Fibroblast of skin of left quadriceps (primary cell): ENCODE data around the gene IQGAP1.
A peak's percentile ranks its signal among the peaks of the same experiment; 100 is the strongest.
"Not testable (repeated sequence)": the region's sequence is repeated elsewhere in the genome, so short reads cannot be mapped to it uniquely, and the experiment has no call there.

Experiments
- DNase-seq, 2 experiments: peaks; one replicate each; pipeline ENCODE4 v3.0.0-alpha.2; 2013; ENCODE audit warnings: low read depth in 2 of 2

Gene IQGAP1

DNA sequence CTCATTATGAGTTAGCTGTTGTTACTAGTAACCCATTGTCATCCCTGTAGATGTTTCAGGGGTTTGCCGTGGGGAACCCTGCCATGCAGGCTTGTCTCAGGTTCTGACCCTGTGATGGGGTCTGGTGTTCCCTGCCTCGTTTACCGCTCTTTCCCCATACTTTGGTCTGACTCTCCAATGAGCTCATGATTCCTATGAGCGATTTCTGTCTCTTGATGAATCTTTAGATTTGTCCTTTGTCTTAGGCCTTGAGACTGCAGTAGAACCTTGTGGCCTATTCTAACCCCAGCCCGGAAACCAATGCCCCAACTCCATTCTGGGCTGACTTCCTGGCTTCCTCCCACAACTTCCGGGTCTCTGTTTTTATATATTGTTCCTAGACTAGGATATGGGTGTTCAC, 11.3 kb upstream of the IQGAP1 start:
- DNase-seq, result no peak

DNA sequence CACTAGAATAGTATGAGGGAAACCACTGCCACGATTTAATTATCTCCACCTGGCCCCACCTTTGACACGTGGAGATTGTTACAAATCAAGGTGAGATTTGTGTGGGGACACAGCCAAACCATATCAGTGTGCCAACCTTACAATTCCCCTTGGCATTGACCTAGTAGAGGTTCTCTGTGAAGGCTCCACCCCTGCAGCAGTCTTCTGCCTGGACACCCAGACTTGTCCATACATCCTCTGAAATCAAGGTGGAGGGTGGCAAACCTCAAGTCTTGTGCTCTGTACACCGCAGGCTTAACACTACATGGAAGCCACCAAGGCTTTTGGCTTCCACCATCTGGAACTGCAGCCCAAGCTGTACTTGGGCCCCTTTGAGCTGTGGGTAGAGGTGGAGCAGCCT, 8.8 kb upstream of the IQGAP1 start:
- DNase-seq, result no peak

DNA sequence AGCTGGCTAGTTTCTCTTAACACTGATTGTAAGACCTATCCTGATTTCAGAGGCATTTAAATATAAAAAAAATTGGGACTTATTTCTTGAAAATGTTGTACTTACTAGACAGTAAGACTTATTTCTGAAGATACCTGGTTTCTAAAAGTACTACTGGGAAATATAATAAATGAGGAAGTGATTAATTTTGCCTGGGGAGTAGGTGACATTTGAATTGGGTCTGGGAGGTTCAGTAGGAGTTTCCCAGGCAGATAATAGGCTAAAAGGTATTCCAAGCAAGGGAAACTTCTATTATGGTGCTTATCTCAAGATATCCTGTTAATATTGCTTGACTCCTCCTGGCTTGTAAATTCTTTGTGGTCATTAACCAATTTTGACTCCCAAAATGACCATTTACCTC, 6.5 kb upstream of the IQGAP1 start:
- no peak for DNase-seq

DNA sequence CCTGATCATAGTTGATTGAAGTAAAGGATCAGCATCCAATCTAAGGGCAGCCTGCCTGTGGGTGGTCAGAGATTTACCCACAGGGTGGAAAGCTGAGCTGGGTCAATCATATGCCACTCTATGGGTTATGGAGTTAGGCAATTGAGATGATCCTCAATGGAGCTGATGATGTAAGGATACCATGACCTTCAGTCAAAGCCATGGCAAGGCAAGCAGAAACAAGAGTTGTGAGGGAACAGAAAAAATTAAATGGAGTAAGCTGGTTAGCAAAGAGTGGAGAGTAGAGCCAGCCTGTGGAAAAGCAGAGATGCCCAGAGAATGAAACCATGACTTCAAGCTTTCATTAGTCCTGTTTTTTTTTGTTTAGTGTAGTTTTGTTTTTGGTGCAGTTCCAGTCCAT, 5.7 kb upstream of the IQGAP1 start:
- no peak for DNase-seq

DNA sequence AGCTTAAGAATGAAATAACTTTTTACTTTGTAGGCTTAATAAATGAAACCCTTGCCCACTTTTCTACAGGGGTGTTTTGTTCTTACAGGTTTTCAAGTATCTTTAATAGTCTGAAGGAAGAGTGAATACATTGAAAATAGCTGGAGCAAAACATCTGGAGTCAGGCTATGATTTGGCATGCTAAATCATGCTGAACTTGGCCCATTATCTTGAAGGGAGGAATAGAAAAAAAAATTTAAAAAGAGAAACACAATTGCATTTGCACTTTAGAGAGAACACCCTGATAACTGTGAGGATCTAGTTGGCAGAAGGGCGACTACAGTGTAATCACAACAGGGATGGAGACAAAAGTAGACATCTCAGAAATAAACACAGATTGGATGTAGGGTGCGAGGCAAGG, 1.8 kb upstream of the IQGAP1 start:
- no peak for DNase-seq

DNA sequence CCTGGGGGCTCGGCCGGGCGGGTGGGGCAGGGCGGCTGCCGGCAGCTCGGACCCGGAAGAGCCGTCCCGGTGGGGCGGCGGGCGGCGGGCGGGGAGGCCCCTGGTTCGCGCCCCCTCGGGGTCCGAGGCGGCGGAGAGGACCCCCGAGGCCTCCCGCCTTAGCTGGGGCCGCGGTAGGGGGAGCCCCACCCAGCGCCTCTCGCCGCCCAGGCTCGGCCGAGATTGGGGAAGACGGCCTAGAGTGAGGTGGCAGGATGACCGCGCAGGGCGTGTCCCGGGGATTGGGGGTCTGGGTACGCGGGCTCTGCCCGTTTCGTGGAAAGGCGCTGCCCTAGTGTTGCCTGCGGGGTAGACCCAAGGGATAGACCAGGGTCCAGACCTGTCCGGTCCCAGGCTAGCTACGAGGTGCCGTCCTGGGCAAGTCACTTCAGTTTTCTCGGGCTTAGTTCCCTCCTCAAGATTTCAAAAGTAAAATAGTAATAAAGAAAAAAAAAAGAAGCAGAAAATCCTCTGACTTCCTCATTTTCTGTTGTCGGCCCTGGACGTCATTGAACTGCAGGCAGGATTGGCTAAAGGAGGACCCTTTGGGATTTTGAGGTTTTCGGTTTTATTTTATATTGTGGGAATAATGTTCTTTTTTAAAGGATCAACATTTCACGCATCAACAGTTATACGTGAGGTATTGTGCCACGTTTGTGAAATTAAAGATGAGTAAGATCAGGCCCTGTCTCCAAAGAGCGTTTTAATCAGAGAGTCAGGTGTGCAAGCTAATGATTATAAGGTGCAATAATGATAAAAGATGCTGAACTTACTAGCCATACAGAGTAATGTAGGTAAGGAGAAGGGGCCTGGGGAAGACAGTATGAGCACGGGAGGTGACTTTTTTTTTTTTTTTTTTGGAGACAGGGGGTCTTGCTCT, 679 bp downstream of the IQGAP1 start:
- DNase-seq, result no peak

DNA sequence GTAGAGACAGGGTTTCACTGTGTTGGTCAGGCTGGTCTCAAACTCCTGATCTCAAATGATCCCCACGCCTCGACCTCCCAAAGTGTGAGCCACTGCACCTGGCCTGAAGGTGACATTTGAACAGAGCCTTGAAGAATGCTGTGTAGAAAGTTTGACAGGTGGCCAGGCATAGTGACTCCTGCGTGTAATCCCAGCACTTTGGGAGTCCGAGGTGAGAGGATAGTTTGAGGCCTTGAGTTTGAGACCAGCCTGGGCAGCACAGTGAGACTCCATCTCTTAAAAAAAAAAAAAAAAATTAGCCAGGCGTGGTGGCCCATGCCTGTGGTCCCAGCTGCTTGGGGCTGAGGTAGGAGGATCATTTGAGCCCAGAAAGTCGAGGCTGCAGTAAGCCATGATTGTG, 1.5 kb downstream of the IQGAP1 start:
- DNase-seq, result no peak

DNA sequence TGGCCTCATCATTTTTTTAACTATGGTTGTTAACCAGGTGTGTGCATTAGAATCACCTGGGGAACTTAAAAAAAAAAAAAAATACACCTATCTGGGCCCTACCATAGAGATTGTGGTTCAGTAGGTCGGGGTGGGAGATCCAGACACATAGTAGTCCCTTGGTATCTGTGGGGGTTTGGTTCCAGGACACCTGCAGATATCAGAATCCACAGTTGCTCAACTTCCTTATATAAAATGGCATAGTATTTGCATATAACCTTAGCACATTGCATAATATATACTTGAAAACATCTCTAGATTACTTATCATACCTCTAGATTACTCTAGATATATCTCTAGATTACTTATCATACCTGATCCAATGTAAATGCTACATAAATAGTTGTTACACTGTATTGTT, 5.0 kb downstream of the IQGAP1 start:
- no peak for DNase-seq

DNA sequence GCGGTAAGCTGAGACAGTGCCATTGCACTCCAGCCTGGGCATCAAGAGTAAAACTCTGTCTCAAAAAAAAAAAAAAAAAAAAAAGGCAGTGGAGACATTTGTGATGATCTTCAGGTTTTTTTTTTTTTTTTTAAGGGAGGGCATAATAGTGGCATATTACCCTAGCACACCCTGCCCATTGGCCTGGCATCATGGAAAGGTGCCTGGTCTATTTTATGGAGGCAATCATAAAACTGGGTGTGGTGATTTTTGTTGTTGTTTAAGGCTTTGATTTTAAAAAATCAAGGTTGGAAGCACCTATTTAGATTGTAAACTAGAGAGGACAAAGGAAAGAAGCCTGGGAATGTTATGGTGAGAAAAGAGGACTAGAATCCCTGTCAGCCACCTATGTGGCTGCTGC, 6.0 kb downstream of the IQGAP1 start:
- DNase-seq, result no peak

DNA sequence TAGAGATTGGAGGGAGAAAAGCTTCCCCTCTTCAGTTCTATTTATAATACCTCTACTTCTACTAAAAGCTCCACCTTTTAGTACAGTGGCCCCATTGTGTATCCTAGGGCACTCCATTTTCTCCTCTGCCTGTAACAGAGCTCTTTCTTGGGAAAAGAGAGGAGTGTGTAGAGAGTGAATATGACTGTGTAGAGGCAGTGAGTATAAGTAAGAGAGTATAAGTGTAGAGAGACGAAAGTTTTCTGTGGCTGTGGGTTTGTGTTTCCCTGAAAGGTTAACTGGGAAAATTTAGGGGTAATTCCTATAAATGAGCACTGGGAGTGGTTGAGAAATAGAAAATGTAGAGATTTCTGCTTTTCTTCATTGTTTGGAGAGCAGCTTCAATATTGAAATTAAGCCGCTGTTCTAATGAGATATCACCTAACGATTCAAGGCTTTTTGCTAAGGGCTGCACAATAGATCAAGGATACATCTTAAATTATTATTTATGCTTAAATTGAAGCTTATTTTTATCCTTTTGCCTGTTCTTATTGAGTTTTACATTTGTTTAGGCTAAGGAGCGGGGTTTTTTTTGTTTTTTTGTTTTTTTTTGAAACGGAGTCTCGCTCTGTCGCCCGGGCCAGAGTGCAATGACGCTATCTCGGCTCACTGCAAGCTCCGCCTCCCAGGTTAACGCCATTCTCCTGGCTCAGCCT, 6.9 kb downstream of the IQGAP1 start:
- DNase-seq, result no peak

DNA sequence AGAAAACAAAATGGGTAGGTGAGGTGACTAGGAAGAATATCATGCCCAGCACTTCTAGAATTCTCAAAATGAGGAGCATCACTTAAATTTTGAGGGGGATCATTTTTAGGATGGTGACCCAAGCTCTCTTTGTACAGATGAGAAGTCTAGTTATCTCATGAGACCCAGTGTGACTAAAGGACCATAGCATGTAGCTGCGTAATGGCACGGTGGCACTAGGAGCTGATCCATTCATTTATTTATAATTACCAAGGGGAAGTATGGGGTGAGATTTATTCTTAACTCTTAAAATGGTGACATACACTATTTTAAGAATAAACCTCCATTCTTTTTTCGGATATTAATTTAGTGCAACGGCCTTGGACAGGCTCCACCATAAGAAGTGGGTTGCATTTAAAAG, 8.3 kb downstream of the IQGAP1 start:
- DNase-seq, result no peak

DNA sequence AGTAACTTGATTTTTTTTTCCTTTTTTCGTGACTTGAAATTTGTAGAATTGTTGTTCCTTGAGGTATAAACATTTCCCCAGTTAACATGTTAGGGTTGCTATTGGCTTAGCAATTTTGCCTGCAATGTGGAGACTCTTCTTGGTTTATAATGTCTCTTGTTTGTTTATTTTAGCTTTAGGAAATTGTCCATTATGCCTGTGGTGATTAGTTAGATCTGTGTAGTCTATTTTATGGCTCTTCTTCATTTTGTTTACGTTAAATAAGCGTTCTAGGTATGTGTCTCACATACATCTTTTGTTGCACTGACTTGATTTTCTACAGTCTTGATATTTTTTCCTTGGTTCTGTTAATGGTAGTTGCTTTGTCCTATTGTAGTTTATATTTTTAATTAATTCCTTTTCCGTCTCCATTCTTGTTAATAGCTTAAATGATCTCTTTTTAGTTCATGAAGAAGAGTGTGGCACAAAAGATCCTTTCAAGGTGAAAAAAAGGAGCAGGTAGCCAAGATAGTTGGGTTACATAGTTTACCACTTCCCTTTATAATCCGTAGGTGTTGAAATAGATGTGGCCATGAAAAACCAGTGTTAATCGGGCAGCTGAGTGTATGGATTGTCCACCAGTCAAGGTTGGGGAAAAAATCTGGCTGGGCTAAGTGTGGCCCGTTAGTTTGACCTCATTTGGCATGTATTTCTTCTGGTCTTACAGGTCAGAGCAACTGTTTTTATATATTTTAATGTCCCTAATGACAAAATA, 12.1 kb downstream of the IQGAP1 start:
- no peak for DNase-seq

DNA sequence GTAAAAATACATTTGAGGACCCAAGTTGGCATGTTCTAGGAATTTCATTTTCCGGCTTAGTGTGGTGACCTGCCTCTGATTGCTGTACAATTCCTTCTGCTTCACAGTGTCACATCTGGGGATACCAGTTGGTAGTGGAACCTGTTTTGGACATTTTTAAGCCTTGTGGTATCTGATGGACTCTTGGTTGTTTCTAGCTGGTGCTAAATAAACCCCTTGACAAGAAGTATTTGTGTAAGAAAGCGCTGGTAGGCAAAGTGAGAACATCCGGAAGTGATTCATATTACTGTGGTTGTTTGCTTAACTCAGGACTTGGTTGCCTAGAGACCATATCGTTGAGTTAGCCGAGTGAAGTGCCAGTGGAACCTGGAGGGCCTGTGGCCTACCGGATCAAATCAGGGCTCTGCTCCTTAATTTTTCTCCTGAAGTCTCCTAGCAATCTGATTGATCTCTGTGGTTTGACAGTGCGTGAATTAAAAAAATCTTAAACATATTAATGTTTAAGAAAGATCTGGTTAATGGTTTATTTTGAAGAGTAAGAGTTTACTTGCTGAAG, 12.8 kb downstream of the IQGAP1 start:
- DNase-seq, result peak; percentile 78 to 80

DNA sequence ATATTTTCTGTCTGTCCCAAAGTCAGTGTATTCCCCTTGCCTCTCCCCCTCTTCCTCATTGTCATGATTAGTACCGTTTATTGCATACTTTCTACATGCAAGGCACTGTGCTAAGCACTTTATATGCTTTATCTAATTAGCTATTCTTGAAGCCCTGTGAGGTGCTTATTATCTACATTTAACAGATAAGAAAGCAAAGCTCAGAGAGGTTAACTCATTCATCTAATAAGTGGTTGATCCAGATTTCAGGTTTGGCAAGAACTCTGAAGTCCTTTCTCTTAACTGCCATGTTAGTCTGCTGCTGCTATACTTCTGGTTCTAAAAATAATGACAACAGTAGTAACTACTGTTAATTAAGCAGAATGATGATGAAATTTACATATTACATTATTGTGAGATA, 13.5 kb downstream of the IQGAP1 start:
- DNase-seq, result no peak

DNA sequence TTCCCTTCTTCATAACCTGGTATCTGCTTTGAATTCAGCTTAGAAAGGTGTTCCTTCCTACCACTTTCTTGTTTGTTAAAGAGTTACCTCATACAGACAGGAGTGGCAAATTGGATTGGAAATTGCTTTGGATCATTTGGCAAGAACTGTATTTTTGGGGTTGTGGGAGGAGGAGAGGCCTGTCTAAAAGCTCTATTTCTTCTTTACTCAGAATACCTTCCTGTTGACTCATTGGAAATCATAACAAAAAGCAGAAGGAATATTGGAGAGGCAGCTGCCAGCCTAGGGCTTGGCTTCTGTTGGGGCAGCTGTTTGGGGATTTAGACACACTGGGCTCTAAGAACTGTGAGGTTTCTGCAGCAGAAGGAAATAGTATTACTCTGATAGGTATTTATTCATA, 14.2 kb downstream of the IQGAP1 start:
- peak; percentile 75 to 81 for DNase-seq

DNA sequence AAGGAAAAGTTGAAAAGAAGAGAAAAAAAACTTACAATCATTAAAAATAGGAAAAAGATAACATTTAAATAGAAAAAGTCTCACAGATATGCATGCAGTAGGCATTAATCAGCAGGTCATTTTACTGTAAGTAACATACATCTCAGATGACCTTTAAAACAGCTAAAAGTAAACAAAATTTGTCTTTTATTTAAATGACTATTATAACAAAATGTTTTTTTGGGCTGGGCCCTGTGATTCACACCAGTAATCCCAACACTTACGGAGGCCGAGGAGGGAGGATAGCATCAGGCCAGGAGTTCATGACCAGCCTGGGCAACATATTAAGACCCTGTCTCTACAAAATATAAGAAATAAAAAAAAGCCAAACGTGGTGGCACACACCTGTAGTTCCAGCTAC, 14.7 kb downstream of the IQGAP1 start:
- no peak for DNase-seq

DNA sequence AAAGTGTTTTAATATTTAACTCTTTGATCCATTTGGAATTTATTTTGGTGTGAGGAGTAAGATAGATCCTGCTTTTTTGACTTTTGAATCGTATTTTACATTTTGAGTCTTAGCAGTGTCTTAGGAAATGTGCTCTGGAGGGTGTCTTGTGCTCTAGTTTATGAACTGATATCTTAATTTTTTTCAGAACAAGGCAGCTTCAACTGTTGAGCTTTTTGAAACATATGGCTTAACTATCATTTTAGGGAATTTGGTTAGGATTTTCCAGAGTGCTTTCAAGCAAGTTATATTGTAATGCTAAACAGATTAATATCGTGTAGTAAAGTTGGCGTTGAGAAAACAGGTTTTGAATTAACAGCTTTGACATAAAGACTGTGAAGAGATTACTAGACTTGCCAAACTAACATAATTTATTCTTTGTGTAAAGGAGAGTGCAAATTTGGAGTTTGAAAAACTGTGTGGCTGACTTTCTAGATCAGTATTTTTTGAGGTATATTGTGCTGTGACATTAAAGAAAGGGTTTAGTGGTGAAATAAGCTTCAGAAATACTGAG, 17.1 kb downstream of the IQGAP1 start:
- no peak for DNase-seq

DNA sequence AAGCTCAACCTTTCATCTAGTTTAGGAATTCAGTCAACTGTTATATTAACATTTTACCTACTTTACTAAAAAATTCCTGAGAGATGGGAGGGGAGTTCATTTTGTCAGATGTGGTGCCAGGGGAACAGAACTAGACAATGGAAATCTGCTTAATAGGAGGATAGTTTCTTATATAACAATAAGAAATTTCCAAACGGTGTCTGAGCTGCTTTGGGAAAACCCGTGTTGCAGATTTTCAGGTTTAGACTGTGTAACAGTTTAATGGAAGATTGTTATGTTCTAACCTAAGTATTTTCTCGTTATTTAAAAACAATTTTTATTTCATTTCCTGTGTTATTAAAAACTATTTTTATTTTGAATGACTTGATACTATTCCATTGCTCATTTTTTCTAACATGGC, 19.3 kb downstream of the IQGAP1 start:
- no peak for DNase-seq

DNA sequence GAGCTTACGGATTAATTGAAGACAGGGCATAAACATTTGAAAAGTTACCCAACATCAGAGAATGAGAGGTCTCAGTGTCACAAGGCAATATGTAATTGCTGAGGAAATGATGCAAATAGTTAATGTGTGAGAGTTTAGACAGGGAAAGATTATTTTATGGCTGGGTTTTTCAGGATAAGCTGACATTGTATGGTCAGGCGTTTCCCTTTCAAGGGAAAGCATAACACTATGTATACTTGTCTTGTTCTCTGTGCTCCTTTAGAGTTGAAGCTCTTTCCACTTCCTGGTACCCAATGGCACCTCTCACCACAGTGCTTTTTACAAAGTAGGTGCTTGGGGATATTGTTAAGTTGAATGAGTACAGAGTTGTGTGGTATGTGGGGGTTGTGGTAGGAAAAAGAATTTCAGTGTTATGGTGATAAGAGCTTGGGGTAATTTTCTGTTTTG, 19.9 kb downstream of the IQGAP1 start:
- no peak for DNase-seq

DNA sequence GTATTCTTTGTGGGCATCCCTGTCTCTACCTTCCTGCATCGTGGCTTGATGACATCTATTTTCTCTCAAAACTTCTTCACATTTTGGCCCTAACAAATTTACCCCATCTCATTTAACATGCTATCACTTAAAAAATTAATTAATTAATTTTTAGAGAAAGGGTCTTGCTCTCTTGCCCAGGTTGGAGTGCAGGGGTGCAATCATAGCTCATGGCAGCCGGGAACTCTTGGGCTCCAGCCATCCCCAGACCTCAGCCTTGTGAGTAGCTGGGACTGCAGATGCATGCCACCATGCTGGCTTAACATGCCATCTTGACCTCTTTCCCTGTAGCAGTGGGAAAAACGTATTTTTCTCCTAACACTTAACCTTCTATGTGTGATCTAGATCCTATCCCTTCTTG, 20.6 kb downstream of the IQGAP1 start:
- no peak for DNase-seq

DNA sequence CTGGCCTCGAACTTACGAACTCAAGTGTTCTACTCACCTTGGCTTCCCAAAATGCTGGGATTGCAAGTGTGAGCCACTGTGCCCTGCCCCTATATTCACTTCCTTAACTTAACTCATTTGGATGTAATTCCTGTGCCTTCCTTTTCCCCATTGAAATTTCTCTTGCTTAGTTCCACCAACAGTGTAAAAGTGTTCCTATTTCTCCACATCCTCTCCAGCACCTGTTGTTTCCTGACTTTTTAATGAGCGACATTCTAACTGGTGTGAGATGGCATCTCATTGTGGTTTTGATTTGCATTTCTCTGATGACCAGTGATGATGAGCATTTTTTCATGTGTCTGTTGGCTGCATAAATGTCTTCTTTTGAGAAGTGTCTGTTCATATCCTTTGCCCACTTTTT, 21.5 kb downstream of the IQGAP1 start:
- DNase-seq, result not testable (repeated sequence)

DNA sequence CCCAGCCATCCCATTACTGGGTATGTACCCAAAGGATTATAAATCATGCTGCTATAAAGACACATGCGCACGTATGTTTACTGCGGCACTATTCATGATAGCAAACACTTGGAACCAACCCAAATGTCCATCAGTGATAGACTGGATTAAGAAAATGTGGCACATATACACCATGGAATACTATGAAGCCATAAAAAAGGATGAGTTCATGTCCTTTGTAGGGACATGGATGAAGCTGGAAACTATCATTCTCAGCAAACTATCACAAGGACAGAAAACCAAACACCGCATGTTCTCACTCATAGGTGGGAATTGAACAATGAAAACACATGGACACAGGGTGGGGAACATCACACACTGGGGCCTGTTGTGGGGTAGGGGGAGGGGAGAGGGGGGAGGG, 22.3 kb downstream of the IQGAP1 start:
- not testable (repeated sequence) for DNase-seq
